ENCODE measurements around the gene MRPL43. TPM values are rescaled to one million over a fixed set of nuclear protein-coding genes. Genes with fewer than 3 reads are reported as not detected.

Gene MRPL43
- total RNA-seq, 1 experiment from 2014 or later: 91.3 TPM

- H3K4me1 Mint-ChIP-seq: peaks cover 18% of the 10 kb centered on the region
- H3K36me3 Mint-ChIP-seq: peaks cover 13% of the 10 kb centered on the region
- H3K4me3 Mint-ChIP-seq: no peak overlapping the region
- DNase-seq (ENCODE audit: low spot score) (no peak), ATAC-seq (no peak)
- TF ChIP-seq, protein P1, sequence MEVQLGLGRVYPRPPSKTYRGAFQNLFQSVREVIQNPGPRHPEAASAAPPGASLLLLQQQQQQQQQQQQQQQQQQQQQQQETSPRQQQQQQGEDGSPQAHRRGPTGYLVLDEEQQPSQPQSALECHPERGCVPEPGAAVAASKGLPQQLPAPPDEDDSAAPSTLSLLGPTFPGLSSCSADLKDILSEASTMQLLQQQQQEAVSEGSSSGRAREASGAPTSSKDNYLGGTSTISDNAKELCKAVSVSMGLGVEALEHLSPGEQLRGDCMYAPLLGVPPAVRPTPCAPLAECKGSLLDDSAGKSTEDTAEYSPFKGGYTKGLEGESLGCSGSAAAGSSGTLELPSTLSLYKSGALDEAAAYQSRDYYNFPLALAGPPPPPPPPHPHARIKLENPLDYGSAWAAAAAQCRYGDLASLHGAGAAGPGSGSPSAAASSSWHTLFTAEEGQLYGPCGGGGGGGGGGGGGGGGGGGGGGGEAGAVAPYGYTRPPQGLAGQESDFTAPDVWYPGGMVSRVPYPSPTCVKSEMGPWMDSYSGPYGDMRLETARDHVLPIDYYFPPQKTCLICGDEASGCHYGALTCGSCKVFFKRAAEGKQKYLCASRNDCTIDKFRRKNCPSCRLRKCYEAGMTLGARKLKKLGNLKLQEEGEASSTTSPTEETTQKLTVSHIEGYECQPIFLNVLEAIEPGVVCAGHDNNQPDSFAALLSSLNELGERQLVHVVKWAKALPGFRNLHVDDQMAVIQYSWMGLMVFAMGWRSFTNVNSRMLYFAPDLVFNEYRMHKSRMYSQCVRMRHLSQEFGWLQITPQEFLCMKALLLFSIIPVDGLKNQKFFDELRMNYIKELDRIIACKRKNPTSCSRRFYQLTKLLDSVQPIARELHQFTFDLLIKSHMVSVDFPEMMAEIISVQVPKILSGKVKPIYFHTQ (CRISPR knock-in tag; IDR thresholded peaks at IDR 0.05): no peak
- no peak for TF ChIP-seq CREB1 (CRISPR knock-in tag; IDR thresholded peaks at IDR 0.05)
- POLR2A ChIA-PET: no interaction called here
- H3K9me3 Mint-ChIP-seq: no peaks in the 10 kb centered on the region
- no peak overlapping the region for H3K27ac Mint-ChIP-seq
- CTCF ChIA-PET: interaction anchor here (1.1 to 13.4 kb wide), 3 partner anchors 8 to 40 kb away, joined by 4 to 277 read pairs (median 273); no protein-coding TSS in a partner anchor
- H3K27me3 Mint-ChIP-seq (ENCODE audit: low read depth): no peaks in the 10 kb centered on the region
These were observed 14.3 kb upstream of the MRPL43 start for GRCh38 chr10:101001659-101002035.

DNA sequence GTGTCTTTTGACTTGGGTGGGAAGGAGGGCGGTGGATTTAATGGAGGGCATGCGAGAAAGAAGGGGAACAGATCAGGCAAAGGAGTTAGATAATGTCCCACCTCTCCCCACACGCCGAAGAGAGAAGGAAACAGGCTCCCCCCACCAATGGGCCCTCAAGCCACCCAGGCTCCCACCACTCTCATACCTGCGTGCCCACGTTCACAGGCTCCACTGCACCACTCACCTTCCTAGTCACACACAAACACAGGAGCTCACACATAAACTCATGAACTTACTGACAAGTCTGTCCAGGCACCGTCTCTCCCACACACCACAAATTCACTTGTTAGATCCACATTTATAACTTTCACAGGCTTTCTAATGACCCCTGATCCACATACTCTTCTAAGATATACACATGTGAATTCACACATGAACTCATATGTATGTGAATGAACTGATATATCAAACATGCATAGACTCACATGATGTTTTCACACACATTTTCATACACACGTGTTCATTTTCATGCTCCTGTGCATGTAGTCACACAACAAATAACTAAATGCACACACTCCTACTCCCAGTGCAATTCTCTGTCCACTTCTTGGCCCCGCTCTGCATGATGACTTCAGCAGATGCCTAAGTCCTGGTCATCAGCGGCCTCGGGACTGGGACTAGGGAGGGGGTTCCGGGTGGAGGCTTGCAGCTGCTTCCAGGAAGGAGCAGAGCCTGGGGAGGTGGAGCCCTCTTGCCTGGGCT is 13.8 kb upstream of the MRPL43 start:
- H3K27me3 Mint-ChIP-seq (ENCODE audit: low read depth): no peaks in the 10 kb centered on the region
- no peaks in the 10 kb centered on the region for H3K9me3 Mint-ChIP-seq
- CTCF ChIA-PET: interaction anchor here (0.6 to 13.4 kb wide), 4 partner anchors 8 to 1737 kb away, joined by 3 to 277 read pairs (median 138); no protein-coding TSS in a partner anchor
- ATAC-seq: no peak
- H3K36me3 Mint-ChIP-seq: peaks cover 11% of the 10 kb centered on the region
- no peak for TF ChIP-seq ZNF263 (CRISPR knock-in tag; IDR thresholded peaks at IDR 0.05; ENCODE audit: low read depth)
- no peak for TF ChIP-seq SMAD4 (CRISPR knock-in tag; IDR thresholded peaks at IDR 0.05)
- TF ChIP-seq, protein P1 (CRISPR knock-in tag; IDR thresholded peaks at IDR 0.05): no peak
- no peak for TF ChIP-seq ATF1 (CRISPR knock-in tag; IDR thresholded peaks at IDR 0.05)
- TF ChIP-seq, protein P2, sequence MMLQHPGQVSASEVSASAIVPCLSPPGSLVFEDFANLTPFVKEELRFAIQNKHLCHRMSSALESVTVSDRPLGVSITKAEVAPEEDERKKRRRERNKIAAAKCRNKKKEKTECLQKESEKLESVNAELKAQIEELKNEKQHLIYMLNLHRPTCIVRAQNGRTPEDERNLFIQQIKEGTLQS (CRISPR knock-in tag; conservative IDR thresholded peaks at IDR 0.05): no peak
- no peak for TF ChIP-seq GTF2I (CRISPR knock-in tag; conservative IDR thresholded peaks at IDR 0.05)
- TF ChIP-seq E2F1 (CRISPR knock-in tag; IDR thresholded peaks at IDR 0.05): no peak
- no peak for TF ChIP-seq ZNF219 (CRISPR knock-in tag; IDR thresholded peaks at IDR 0.05; ENCODE audit: borderline replicate concordance)
- no peak for TF ChIP-seq NR1H2 (CRISPR knock-in tag; IDR thresholded peaks at IDR 0.05)
- no peak for TF ChIP-seq NFE2L1 (CRISPR knock-in tag; IDR thresholded peaks at IDR 0.05)
- TF ChIP-seq ZNF281 (CRISPR knock-in tag; IDR thresholded peaks at IDR 0.05): no peak
- TF ChIP-seq, protein P3, sequence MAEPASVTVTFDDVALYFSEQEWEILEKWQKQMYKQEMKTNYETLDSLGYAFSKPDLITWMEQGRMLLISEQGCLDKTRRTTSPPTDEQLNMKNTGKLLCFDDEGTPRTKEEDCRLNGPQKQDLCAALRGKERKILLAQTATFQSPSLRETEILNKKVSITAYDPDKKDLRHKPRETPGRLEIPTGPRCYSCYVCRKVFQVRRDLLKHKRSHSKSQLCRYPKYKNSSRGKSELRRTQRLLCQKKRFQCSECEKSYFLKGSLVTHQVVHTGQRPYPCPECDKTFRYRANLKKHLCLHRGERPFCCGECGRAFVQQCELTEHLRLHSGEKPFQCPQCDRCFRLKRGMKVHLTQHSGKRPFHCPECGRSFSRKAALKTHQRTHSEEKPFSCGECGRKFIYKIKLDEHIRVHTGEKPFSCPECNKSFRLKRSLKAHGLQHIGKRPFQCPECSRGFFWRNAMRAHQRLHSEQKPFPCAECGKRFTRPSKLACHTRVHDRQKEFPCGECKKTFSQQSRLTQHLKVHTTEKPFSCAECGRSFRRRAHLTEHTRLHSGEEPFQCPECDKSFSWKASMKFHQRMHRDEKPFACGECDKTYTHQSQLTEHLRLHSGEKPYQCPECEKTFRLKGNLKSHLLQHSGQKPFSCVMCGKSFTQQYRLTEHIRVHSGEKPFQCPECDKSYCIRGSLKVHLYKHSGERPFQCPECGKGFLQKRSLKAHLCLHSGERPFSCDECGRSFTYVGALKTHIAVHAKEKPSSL (CRISPR knock-in tag; conservative IDR thresholded peaks at IDR 0.05): no peak
- H3K4me1 Mint-ChIP-seq: peaks cover 23% of the 10 kb centered on the region
- no peak for DNase-seq (ENCODE audit: low spot score)
- POLR2A ChIA-PET: no interaction called here
- H3K4me3 Mint-ChIP-seq: peak overlapping the region; percentile 85
- H3K27ac Mint-ChIP-seq: peak overlapping the region; percentile 55
